Measurements from ENCODE around the gene ALDH4A1. TPM values are rescaled to one million over a fixed set of nuclear protein-coding genes. Genes with fewer than 3 reads are reported as not detected.

Gene ALDH4A1
- total and polyA plus RNA-seq, 9 of the 15 experiments (the other 6 are each of a cell fraction or from before 2014, with no cell fraction given) = 0.27 to 31.4 (median 16.6) TPM

GRCh38 chr1:18875107-18875795 is 27.1 kb downstream of the ALDH4A1 start (continued):
- TF ChIP-seq RAD21 (CRISPR knock-in tag; conservative IDR thresholded peaks at IDR 0.05 in 1 of 2, IDR thresholded peaks at IDR 0.05 in 1 of 2) (peak; percentile 54 to 92), XRCC3 (IDR thresholded peaks at IDR 0.05) (no peak), ZNF785 (CRISPR knock-in tag; IDR thresholded peaks at IDR 0.05) (no peak), MEIS2 (IDR thresholded peaks at IDR 0.05; ENCODE audit: partially characterized antibody) (peak; percentile 23), TRIM24 (IDR thresholded peaks at IDR 0.05) (peak in 1 of 2 experiments; percentile 41; a peak in 1 of 4 replicates), ZNF311 (CRISPR knock-in tag; IDR thresholded peaks at IDR 0.05) (no peak), KAT8 (IDR thresholded peaks at IDR 0.05; ENCODE audit: low read depth) (no peak)
- TF ChIP-seq, protein P1, sequence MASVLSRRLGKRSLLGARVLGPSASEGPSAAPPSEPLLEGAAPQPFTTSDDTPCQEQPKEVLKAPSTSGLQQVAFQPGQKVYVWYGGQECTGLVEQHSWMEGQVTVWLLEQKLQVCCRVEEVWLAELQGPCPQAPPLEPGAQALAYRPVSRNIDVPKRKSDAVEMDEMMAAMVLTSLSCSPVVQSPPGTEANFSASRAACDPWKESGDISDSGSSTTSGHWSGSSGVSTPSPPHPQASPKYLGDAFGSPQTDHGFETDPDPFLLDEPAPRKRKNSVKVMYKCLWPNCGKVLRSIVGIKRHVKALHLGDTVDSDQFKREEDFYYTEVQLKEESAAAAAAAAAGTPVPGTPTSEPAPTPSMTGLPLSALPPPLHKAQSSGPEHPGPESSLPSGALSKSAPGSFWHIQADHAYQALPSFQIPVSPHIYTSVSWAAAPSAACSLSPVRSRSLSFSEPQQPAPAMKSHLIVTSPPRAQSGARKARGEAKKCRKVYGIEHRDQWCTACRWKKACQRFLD (CRISPR knock-in tag; IDR thresholded peaks at IDR 0.05) = no peak

- in situ Hi-C loops (cut with MboI) = no loop called here
- H3K9me1 ChIP-seq (ENCODE audit: control insufficient read depth, insufficient read depth, low read length) = no peaks in the 10 kb centered on the region
- peaks cover 12% of the 10 kb centered on the region for H4K20me1 ChIP-seq (replicated peaks; ENCODE audit: control insufficient read depth, insufficient read depth, low read length)
- TF ChIP-seq SMAD2 (IDR thresholded peaks at IDR 0.05; ENCODE audit: low read depth, low read length) = no peak
- TF ChIP-seq MCM5 (IDR thresholded peaks at IDR 0.05; ENCODE audit: low read depth) = no peak
- TF ChIP-seq HDAC3 (IDR thresholded peaks at IDR 0.05; ENCODE audit: borderline replicate concordance, partially characterized antibody) = no peak
- TF ChIP-seq, protein P2, sequence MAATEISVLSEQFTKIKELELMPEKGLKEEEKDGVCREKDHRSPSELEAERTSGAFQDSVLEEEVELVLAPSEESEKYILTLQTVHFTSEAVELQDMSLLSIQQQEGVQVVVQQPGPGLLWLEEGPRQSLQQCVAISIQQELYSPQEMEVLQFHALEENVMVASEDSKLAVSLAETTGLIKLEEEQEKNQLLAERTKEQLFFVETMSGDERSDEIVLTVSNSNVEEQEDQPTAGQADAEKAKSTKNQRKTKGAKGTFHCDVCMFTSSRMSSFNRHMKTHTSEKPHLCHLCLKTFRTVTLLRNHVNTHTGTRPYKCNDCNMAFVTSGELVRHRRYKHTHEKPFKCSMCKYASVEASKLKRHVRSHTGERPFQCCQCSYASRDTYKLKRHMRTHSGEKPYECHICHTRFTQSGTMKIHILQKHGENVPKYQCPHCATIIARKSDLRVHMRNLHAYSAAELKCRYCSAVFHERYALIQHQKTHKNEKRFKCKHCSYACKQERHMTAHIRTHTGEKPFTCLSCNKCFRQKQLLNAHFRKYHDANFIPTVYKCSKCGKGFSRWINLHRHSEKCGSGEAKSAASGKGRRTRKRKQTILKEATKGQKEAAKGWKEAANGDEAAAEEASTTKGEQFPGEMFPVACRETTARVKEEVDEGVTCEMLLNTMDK (IDR thresholded peaks at IDR 0.05; ENCODE audit: borderline replicate concordance, insufficient read depth, low read depth, low read length, poor library complexity, severe bottlenecking) = no peak
- TF ChIP-seq TSHZ1 (CRISPR knock-in tag; IDR thresholded peaks at IDR 0.05) = no peak
These were observed 27.8 kb downstream of the ALDH4A1 start for GRCh38 chr1:18874600-18874999.

More at GRCh38 chr1:18874600-18874999, 27.8 kb downstream of the ALDH4A1 start:
- Histone ChIP-seq H3K79me2 (ENCODE audit: control insufficient read depth, insufficient read depth, low read length) (no peaks in the 10 kb centered on the region), H3K27ac (ENCODE audit: extremely low read depth, low read depth, low read length) (no peak overlapping the region), H3K4me1 (replicated peaks in 1 of 2; ENCODE audit: control insufficient read depth in 2 of 2, insufficient read depth in 2 of 2, low read length in 2 of 2) (peaks cover 0 to 18% of the 10 kb centered on the region in 2 experiments; a peak in 2 of 5 replicates), H3K36me3 (ENCODE audit: control insufficient read depth, insufficient read depth, low read length) (no peaks in the 10 kb centered on the region), H3K4me2 (ENCODE audit: insufficient read depth, low read length) (no peak overlapping the region), H3K9ac (ENCODE audit: insufficient read depth in 1 of 2, low read depth in 2 of 2, low read length in 2 of 2) (peak overlapping the region in 1 of 2 experiments; percentile 21; a peak in 1 of 4 replicates), H3K9me3 (replicated peaks; ENCODE audit: control insufficient read depth, insufficient read depth, low read depth, low read length) (no peaks in the 10 kb centered on the region), H2AFZ (ENCODE audit: low read depth, low read length) (no peak overlapping the region), H3K4me3 (no peak overlapping the region), H3K27me3 (ENCODE audit: control insufficient read depth in 2 of 2, insufficient read depth in 2 of 2, low read length in 2 of 2) (peaks cover 0 to 6% of the 10 kb centered on the region in 2 experiments; a peak in 1 of 5 replicates)
- 66% methylated on average over 6 of the region's 8 CpGs for WGBS (ENCODE audit: insufficient coverage, low coverage, missing lambda C conversion rate)
- no TSS peak for BruUV-seq (replicated peaks)
- no peak for FAIRE-seq
- ChIA-PET POLR2A (interaction anchor here (0.6 to 1.4 kb wide), 4 partner anchors 10 to 299 kb away, joined by 3 to 5 read pairs (median 3); no protein-coding TSS in a partner anchor), CTCF (ENCODE audit: low intra/inter-chr PET ratio) (interaction anchor here (1.0 to 2.3 kb wide), 3 partner anchors 20 to 277 kb away, joined by 3 to 27 read pairs (median 4); no protein-coding TSS in a partner anchor)
- no peak for ATAC-seq
- intact Hi-C loops (cut with micrococcal nuclease) = no loop called here
- no peak for DNase-seq (ENCODE audit: extremely low read depth in 1 of 4, low spot score in 3 of 4)
